Stomach smooth muscle (tissue), 2 donors: ENCODE results near the gene SNRNP27.

ENCODE experiments used
- H3K27ac ChIP-seq: one replicate; pipeline ENCODE4 v1.7.0; 2013; ENCODE audit warnings: mild to moderate bottlenecking, low read length, inconsistent platforms
- H3K27me3 ChIP-seq, 2 donors: one replicate each; pipeline ENCODE4 v1.7.0; 2013; ENCODE audit warnings: low read length in 2 of 2; ENCODE audit not compliant: insufficient read depth in 2 of 2, control insufficient read depth in 1 of 2
- H3K36me3 ChIP-seq, 2 donors: one replicate each; pipeline ENCODE4 v1.7.0; 2013; ENCODE audit warnings: low read length in 2 of 2; ENCODE audit not compliant: control insufficient read depth in 2 of 2, insufficient read depth in 2 of 2
- H3K4me1 ChIP-seq: one replicate; pipeline ENCODE4 v1.7.0; 2013; ENCODE audit warnings: low read length; ENCODE audit not compliant: control insufficient read depth, insufficient read depth
- H3K4me3 ChIP-seq, 2 donors: one replicate each; pipeline ENCODE4 v1.7.0; 2013; ENCODE audit warnings: low read length in 2 of 2
- H3K9ac ChIP-seq, 2 donors: one replicate each; pipeline ENCODE4 v1.7.0; 2013; ENCODE audit warnings: low read length in 2 of 2, mild to moderate bottlenecking in 1 of 2
- H3K9me3 ChIP-seq, 2 donors: one replicate each; pipeline ENCODE4 v1.7.0; 2013; ENCODE audit warnings: low read length in 2 of 2; ENCODE audit not compliant: control insufficient read depth in 2 of 2
- donor health status: healthy.
- donor health status: Pancreatic carcinoma.

Gene SNRNP27

GRCh38 chr2:69917852-69918251, 24.1 kb downstream of the SNRNP27 start:
- Histone ChIP-seq H3K27ac (peak overlapping the region; percentile 60), H3K27me3 (no peaks in the 10 kb centered on the region), H3K4me1 (peaks cover 2% of the 10 kb centered on the region), H3K4me3 (peak overlapping the region in 1 of 2 donors; percentile 21), H3K36me3 (peaks cover 3 to 4% of the 10 kb centered on the region in 2 donors), H3K9me3 (no peaks in the 10 kb centered on the region), H3K9ac (peak overlapping the region in 1 of 2 donors; percentile 43)

- peak overlapping the region in 1 of 2 donors; percentile 43 for H3K9ac ChIP-seq
- H3K36me3 ChIP-seq: peaks cover 3 to 8% of the 10 kb centered on the region in 2 donors
These were observed 24.6 kb downstream of the SNRNP27 start for GRCh38 chr2:69918401-69918800.

GRCh38 chr2:69923116-69923515, 29.4 kb downstream of the SNRNP27 start:
- no peak overlapping the region for H3K9ac ChIP-seq
- no peaks in the 10 kb centered on the region for H3K9me3 ChIP-seq
- no peak overlapping the region for H3K4me3 ChIP-seq
- peaks cover 10 to 21% of the 10 kb centered on the region in 2 donors for H3K36me3 ChIP-seq
- no peaks in the 10 kb centered on the region for H3K4me1 ChIP-seq
- H3K27ac ChIP-seq: no peak overlapping the region
- no peaks in the 10 kb centered on the region for H3K27me3 ChIP-seq

More at GRCh38 chr2:69918401-69918800, 24.6 kb downstream of the SNRNP27 start:
- Histone ChIP-seq H3K27ac (peak overlapping the region; percentile 60), H3K4me3 (no peak overlapping the region), H3K4me1 (peaks cover 2% of the 10 kb centered on the region), H3K27me3 (no peaks in the 10 kb centered on the region), H3K9me3 (no peaks in the 10 kb centered on the region)

- no peak overlapping the region for H3K9ac ChIP-seq
- H3K27me3 ChIP-seq: no peaks in the 10 kb centered on the region
- H3K4me3 ChIP-seq: no peak overlapping the region
- peaks cover 11 to 22% of the 10 kb centered on the region in 2 donors for H3K36me3 ChIP-seq
- H3K4me1 ChIP-seq: no peaks in the 10 kb centered on the region
- H3K9me3 ChIP-seq: no peaks in the 10 kb centered on the region
- no peak overlapping the region for H3K27ac ChIP-seq
These were observed 33.2 kb downstream of the SNRNP27 start for GRCh38 chr2:69926849-69927515.

- H3K4me3 ChIP-seq: no peak overlapping the region
- no peak overlapping the region for H3K9ac ChIP-seq
- no peaks in the 10 kb centered on the region for H3K4me1 ChIP-seq
- no peaks in the 10 kb centered on the region for H3K9me3 ChIP-seq
- H3K27me3 ChIP-seq: no peaks in the 10 kb centered on the region
- no peak overlapping the region for H3K27ac ChIP-seq
- H3K36me3 ChIP-seq: peaks cover 20 to 28% of the 10 kb centered on the region in 2 donors
These were observed 38.3 kb downstream of the SNRNP27 start for GRCh38 chr2:69931832-69932595.

- no peaks in the 10 kb centered on the region for H3K27me3 ChIP-seq
- H3K4me3 ChIP-seq: no peak overlapping the region
- no peaks in the 10 kb centered on the region for H3K4me1 ChIP-seq
- peaks cover 24 to 28% of the 10 kb centered on the region in 2 donors for H3K36me3 ChIP-seq
- H3K9ac ChIP-seq: no peak overlapping the region
- H3K9me3 ChIP-seq: no peaks in the 10 kb centered on the region
- H3K27ac ChIP-seq: no peak overlapping the region
These were observed 38.8 kb downstream of the SNRNP27 start for GRCh38 chr2:69932596-69932922.

GRCh38 chr2:69933254-69933828, 39.6 kb downstream of the SNRNP27 start:
- peaks cover 28 to 36% of the 10 kb centered on the region in 2 donors for H3K36me3 ChIP-seq
- no peak overlapping the region for H3K9ac ChIP-seq
- H3K27ac ChIP-seq: no peak overlapping the region
- H3K9me3 ChIP-seq: no peaks in the 10 kb centered on the region
- no peaks in the 10 kb centered on the region for H3K27me3 ChIP-seq
- no peaks in the 10 kb centered on the region for H3K4me1 ChIP-seq
- no peak overlapping the region for H3K4me3 ChIP-seq

GRCh38 chr2:69933839-69934613, 40.3 kb downstream of the SNRNP27 start:
- H3K27ac ChIP-seq: no peak overlapping the region
- H3K4me1 ChIP-seq: no peaks in the 10 kb centered on the region
- H3K9ac ChIP-seq: no peak overlapping the region

GRCh38 chr2:69934614-69934908, 40.8 kb downstream of the SNRNP27 start:
- Histone ChIP-seq H3K4me3 (no peak overlapping the region), H3K9ac (no peak overlapping the region), H3K9me3 (no peaks in the 10 kb centered on the region), H3K4me1 (no peaks in the 10 kb centered on the region), H3K27ac (no peak overlapping the region), H3K27me3 (no peaks in the 10 kb centered on the region), H3K36me3 (peaks cover 34 to 40% of the 10 kb centered on the region in 2 donors)

More at GRCh38 chr2:69933839-69934613, 40.3 kb downstream of the SNRNP27 start:
- H3K4me3 ChIP-seq: no peak overlapping the region
- H3K36me3 ChIP-seq: peaks cover 33 to 43% of the 10 kb centered on the region in 2 donors
- no peaks in the 10 kb centered on the region for H3K27me3 ChIP-seq
- H3K9me3 ChIP-seq: no peaks in the 10 kb centered on the region

GRCh38 chr2:69935011-69935410, 41.3 kb downstream of the SNRNP27 start:
- no peak overlapping the region for H3K27ac ChIP-seq
- no peaks in the 10 kb centered on the region for H3K4me1 ChIP-seq
- no peaks in the 10 kb centered on the region for H3K27me3 ChIP-seq
- H3K9ac ChIP-seq: no peak overlapping the region
- H3K4me3 ChIP-seq: no peak overlapping the region
- no peaks in the 10 kb centered on the region for H3K9me3 ChIP-seq
- H3K36me3 ChIP-seq: peaks cover 37 to 42% of the 10 kb centered on the region in 2 donors
